IPS DF 4.7 (cell line): Measurements from ENCODE around the gene CC2D1B.

Experiments
- DNase-seq: peaks from one replicate; pipeline ENCODE4 v3.0.0-alpha.2; 2013; ENCODE audit warnings: low spot score; ENCODE audit errors: extremely low read depth

Gene CC2D1B

DNA sequence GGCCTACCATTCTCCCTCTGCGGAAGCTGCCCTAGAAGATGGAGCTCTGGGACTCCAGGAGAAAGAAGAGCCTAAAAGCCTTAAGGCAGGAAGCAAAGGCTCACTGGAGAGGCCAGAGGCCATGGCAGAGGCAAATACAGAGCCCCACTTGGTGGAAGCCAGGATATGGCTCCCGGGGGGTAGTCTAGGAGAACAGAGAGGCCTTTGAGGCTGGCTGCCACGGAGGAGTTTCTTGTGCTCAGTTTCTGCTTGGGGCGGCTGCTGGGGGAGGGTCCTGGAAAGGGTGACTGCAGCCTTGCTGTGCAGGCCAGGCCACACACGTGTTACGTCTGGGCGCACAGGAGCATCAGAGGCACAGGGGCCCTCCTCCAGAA, 5.4 kb downstream of the CC2D1B start:
- no peak for DNase-seq

DNA sequence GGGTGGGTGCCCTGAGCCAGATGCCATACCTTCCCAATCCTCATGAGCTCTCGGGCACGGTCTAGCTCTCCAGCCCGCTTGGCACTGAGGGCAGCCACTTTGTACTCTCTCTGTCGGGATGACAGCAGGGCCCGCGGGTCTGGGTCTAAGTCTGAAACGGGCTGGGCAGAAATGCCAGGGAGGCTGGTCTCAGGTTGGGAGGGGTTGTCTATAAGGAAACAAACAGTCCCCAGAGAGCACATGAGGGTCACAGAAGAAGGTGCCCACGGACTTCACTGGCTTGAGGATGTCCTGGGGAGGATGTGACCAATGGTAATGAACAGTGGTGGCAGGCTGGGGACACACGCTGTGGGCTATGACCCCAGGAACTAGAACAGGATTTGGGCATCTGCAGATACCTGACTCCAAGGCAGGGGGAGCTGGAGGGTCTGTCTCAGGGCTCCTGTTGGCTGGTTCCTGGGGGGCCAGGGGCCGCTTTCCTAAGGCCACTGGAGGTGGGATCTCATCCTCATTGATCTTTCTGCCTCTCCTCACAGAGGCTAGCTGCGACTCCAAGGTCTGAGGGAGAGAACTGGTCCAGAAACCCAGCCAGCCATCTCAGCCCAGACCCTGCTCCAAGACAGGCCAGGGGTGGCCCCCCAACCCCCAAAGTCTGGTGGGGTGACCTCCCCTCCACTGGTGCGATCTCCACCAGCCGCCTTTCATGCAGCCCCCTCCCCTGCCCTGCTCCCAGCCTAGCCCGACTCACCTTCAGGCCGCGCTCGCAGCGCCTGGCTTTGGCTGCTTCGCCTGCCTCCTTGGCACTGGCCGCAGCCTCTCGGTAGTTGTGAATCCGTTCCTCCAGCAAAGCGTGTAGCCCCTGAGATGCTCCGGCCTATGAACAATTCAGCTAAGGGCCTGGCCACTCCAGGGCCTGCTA, 6.1 kb downstream of the CC2D1B start:
- DNase-seq = no peak

DNA sequence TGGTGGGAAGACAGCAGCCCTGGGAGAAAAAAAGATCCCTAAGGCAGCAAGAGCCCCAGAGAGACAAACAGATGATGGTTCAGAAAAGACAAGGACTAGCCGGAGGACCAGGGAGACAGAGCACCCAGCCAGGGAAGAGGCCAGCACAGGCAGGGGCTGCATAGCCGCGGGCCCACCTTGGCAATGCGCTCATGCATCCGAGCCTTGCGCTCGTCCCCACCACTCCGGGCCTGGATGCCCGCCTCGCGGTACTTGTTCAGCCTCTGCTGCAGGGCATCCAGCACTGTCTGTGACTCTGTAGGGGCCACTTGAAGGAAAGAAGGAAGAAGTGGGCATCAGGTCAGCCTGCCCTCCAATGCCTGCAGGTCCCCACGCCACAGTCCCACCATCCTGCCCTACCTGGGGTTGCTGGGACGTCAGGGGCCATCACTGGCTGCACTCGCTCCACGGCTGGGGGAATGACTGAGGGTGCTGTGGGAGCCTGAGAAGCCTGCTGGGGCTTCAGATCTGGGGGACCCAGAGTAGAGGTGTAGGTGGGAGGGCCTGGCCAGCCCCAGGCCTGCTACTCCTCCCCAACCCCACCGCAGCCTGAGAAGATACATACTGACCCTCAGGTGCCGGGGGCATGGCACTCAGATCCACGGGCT, 7.0 kb downstream of the CC2D1B start:
- DNase-seq = no peak

DNA sequence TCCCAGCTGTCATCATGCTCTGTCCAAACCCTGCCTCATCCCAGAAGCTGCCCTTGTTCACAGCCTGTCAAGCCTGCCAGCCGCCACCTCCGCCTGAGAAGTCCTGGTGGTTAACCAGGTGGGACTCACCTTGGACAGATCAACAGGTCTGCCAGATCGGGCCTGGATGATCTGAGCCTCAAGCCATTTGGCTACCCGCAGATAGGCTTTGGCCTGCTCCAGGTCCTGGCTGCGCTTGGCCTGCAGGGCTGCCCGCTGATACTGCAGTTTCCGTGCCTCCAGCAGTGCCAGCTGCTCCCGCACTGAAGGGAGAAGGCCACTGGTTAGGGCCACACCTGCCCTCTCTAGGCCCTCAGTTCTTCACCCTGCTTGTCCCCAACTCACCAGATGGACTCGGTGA, 8.6 kb downstream of the CC2D1B start:
- DNase-seq = no peak

DNA sequence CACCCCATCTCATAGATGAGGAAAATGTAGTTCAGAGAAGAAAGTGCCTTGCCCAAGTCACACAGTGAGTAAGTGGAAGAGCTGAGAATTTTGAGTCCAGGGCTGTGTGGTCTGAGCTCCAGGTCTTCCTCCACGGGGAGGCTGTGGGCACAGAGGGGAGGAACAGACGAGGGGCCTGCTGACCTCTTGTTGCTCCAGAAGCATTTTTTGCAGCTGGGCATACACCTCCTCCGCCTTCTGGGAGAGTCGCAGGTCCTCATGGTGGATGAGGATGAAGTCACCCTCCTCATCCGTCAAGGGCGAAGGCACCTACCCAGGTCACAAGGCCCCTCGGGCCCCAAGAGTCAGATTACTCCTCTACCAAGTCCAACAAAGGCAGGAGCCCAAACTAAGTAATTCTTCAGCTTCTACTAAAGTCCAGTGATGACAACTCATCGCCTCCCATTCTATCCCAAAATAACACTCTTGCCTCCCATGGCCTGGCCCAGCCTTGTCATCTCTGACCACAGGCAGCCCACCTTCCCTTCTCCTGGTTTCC, 9.1 kb downstream of the CC2D1B start:
- no peak for DNase-seq

DNA sequence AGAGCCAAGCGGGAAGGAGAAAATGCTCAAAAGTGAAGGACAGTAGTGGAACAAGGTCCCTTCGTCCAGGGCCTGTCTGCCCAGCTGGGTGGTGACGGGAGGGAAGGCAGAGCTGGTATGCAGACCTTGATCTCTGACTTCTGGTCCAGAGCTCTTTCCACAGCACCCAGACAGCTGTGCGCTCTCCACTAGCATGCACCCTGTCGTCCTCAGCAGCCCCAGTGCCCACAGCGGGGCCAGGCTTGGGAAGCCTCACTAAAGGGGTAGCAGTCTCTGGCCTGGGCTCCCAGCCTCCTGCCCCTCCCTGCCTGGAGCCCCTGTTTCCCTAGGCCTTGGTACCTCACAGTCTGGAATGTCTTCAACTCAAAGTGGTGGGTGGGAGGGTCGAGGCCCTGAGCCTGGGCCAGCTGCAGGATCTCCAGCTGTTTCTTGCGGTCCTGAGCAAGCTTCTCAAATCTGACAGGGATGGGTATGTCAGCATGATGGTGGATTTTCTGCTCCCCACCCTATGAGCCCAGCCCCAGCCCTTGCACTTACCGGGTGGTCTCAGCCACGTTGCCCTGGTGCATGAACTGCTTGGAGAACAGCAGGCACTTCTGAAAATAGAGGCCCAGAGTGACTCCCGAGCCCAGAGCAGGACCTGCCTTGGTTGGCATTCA, 10.0 kb downstream of the CC2D1B start:
- no peak for DNase-seq

DNA sequence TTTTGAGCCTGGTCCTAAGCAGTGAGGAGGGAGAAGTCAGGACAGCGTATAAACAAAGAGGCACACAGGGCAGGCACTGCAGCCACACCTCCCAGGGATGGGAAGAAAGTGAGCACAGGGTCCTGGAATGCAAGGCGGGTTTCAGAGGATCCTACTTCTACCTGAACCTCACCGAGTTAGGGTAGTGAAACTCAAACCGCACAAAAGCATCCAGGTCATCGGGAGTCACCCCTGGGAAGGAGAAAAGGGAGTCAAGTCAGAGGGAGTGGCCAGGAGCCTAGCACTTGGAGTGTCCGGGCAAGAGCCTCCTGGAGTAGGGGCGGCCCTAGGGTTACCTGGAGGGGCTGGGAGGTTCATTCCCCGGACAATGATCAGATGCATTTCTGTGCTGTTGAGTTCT, 10.6 kb downstream of the CC2D1B start:
- DNase-seq = no peak

DNA sequence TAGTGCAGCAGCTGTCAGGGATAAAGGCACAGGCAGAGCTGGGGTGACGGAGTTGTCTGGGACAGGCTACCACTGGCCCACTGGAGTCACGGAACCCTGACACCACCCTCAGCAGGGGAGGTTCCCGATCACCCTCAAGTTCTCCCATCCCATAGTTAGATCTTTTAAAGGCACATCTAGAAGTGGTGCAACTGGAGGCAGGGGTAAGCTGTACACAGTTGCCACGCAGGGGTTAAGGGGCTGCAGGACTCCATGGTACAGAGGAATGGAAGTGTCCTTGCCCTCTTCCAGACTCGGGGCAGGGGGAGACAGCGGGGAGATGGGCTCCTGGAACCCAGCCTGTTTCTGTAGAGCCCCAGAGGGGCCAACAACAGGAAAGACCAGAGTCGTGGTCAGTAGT, 13.3 kb downstream of the CC2D1B start:
- no peak for DNase-seq

DNA sequence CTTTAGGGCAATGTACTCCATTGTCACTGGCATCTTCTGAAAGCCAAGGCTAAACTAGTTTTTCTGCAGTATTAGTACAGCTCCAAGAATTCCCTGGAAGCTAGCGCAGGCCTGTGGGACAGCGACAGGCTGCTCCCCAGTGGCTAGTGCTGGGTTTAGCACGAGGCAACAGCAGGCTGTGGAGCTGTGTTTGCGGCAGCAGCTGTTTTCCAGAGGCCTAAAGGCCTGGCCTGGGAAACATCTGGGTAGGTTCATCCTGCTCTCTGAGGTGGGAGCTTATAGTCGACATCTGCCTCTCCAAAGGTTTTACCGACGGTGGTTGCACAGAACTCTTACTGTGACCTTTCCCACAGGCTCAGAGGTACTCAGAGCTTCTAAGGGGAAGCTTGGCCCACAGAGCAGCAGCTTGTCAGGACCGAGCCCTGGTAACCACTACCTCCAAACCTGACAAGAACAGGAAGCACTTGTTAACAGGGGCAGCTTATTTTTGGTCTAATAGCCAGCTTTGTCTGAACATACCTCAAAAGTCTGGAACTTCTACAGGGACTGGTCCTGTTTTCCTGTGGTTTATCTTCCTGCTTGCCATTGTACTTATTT, 17.2 kb downstream of the CC2D1B start:
- DNase-seq = no peak

DNA sequence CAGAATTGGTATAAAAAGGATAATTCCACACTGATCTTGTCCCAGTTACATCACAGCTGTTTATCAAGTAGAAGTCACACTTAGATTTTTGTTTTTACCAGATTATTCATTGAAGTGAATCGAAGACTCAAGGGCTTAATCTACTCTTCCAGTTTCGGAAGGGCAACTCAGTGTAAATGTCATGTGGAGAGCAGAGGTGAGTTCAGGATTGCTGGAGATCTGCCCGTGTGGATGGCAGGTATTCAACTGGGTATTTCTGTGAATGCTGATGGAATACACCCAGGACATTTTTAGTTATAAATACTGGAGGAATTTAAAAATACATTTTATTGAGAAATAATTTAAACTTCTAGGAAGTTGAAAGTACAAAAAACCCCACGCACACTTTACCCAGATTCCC, 19.4 kb downstream of the CC2D1B start:
- DNase-seq = no peak

DNA sequence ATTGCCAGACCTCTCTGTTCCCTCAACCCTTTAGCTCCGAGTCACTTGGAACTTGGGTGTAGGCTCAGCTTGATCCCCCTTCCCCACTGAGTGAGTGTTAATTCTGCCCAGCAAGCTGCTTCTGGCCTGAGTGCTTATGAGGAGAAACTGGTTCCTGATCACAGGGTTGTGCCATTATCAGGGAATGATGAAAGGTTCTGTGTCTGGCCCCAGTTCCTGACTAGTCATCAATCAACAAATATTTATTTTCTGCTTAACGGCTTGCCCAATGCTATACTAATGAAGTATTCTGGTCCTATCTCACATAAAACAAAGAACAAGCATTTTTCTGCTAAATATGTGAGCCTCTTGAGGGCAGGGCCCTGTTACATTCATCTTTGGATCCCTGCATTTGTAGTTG, 20.8 kb downstream of the CC2D1B start:
- no peak for DNase-seq

DNA sequence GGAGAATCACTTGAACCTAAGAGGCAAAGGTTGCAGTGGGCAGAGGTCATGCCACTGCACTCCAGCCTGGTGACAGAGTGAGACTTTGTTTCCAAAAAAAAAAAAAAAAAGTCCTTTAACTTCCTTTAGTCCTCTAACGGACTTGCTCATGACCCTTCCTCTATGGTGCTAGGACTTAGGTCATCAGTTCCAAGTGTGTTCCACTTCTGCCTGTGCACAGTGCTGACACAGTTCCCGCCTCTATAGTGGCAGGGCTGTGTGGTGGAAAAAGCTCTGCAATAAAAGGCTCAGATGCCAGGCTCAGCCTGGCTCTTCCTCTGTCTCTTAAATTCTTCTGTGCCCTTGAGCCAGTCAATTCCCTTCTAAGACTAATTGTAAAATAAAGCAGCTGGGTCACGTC, 22.0 kb downstream of the CC2D1B start:
- DNase-seq = no peak

DNA sequence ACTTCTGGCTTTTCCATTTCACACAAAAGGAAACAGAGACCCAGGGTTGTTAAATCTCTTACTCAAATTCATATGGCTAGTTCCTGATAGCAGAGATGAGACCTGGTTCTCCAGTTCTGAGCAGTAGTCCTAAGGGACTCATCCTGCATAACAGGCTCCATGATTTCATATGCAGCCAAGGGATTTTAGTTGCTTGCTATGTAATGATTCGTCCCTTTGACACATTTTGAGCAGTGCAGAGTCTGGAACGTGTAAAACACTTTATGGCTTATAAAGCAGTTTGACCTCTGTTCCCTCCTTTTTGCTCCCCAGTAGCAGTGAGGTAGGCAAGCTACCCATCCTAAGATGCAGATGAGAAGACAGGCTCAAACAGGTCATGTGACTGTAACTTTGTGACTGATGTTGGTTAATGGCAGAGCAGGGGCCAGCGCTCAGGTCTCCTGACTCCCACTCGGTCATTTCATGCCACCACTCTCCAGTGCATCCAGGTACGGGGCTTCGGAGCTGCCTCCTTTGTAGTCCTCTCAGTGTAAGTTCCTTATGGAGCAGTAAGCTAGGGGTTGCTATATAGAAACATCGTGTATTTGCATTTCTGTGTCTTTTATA, 24.2 kb downstream of the CC2D1B start:
- DNase-seq = no peak

DNA sequence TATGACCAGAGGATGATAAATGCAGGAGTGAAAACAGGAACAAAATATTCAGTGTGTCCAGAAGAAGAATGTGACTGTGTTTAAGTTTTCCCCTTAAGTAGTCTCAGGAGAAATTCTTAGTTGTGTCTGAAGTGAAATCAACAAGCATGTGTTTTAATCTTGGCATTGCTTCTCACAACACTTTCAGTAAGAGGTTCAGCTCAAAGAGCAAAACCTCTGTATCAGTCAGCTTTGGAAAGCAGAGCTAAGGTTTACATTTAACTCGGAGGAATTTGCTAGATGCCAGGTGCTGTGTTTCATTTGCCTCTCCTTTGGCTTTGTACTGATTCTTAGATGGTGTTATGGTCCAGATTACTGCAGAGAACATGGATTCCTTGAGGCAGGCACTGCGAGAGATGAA, 28.6 kb downstream of the CC2D1B start:
- DNase-seq = no peak

DNA sequence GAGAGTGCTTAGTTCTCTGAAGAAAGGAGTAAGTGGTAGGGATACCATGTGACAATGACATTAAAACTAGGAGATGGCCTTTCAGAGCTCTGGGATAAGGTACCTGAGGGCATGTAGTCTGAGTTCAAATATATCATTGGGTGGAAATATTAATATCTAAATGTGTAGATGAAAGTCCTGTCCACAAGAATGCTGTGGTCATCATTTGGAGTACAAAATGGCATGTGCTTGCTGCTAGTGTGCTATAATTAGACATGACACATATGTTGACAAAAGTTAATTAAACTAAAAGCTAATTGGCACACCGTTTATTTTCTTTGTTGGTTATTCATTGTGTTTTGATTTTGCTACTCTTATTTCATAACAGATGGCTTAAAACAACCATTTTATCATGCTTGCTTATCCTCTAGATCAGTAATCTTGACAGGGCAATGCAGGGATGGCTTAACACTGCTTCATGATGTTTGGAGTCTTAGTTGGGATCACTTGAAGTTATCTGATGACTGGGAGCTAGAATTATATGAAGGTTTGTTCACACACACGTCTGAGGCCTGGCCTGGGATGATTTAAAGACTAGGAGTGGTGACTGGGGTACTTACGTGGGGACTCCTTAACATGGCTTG, 31.0 kb downstream of the CC2D1B start:
- DNase-seq = no peak

DNA sequence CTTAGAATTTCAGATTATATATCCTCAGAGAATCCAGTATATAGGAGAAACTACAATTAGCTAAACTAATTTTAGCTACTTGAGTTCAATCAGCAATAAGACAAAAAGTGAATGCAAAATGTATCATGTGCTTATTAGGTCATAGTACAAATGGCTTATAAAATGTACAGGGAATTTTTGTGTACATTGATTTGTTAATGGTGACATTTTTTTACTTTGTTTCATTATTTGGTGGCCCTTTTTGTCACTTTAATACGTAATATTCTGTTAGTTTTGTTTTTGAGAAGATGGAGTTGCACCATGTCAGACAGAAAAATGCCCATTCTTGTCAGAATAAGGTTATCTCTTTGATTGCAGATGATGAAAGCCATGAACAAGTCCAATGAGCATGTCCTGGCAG, 33.6 kb downstream of the CC2D1B start:
- DNase-seq = no peak

DNA sequence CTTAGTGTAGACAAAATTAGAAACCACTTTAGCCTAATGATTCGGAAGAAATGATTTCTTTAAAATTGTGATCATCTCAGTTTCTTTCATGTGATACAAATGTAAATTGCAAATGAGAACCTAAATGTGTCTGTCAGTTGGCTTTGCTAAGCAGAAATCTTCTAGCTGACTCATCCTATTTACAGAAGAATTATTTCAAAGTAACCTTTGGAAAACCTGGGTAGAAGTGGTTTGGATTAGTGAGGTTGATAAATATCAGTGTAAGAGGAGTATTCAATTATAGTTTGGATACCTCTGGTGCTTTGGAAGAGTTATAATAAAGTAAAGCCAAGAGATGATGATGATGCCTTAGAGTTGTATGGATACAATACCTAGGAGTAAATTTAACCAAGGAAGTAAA, 37.4 kb downstream of the CC2D1B start:
- no peak for DNase-seq

DNA sequence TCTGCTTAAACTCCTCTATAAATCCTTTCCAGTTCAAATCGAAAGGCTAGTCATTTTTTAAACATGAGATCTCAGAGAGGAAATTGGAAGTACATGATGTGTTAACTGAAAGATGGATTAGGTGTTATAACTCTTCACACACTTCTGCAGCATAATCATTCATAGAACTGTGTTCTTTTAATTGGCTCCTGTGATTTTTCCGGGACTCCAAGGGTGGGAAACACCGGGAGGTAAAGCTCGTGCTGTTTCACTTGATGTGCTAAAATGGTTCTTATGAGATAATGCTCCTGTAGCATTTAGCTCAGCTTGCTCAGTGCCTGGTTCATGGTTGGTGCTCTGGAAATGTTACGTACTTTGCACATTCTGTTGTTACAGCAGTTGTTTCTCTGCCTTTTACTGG, 40.2 kb downstream of the CC2D1B start:
- no peak for DNase-seq

DNA sequence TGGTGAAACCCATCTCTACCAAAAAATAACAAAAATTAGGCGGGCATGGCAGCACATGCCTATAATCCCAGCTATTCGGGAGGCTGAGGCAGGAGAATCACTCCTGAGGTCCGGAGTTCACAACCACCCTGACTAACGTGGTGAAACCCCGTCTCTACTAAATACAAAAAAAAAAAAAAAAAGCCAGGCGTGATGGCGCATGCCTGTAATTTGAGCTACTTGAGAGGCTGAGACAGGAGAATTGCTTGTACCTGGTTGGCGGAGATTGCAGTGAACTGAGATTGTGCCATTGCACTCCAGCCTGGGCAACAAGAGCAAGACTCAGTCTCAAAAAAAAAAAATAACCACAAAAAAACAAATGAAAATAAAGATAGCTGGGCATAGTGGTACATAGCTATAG, 42.3 kb downstream of the CC2D1B start:
- DNase-seq = no peak

DNA sequence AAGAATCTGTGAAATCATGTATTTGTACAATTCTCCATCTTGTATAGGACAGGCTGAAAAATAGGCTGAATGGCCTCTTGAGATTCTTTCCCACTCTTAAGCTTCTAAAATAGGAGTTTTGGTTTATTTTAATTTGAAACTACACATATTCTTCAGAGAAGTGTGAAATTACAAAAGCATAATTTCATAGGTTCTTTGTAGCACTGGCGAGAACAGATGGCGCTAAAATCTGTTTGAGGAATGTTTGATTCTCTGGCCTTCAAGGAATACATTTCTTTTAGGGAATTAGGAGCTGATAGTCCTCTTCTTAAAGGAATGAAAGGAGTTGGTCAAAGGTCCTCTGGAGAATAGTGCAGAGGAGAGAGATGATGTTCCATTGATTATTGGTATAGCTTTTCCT, 44.9 kb downstream of the CC2D1B start:
- no peak for DNase-seq
